ENCODE results near the gene RAB15.

GRCh38 chr14:64928239-64929013 is 43.7 kb downstream of the RAB15 start:
- TF ChIP-seq EZH2 (IDR thresholded peaks at IDR 0.05; ENCODE audit: low read length, unreplicated experiment) (no peak), CTCF (conservative IDR thresholded peaks at IDR 0.05; ENCODE audit: low read depth, low read length) (no peak), EZH2phosphoT487 (IDR thresholded peaks at IDR 0.05; ENCODE audit: borderline replicate concordance, low read length) (no peak)

Data from PC-3 (cell line).